CD4-positive, alpha-beta memory T cell (primary cell): ENCODE results near the gene JKAMP. TPM values are rescaled to one million over a fixed set of nuclear protein-coding genes. Genes with fewer than 3 reads are reported as not detected.

ENCODE experiments used
- CTCF ChIA-PET: fragments of 350-600 bp; sonication (Branson Sonifier 250); formaldehyde crosslinking; loops from one replicate; lab custom pipeline; 2021; ENCODE audit warnings: inconsistent platforms; ENCODE audit not compliant: partially characterized antibody; lab: Charles Lee
- POLR2A ChIA-PET: fragments of 350-600 bp; sonication (Branson Sonifier 250); formaldehyde crosslinking; loops from one replicate; lab custom pipeline; 2021; ENCODE audit not compliant: partially characterized antibody; lab: Charles Lee
- DNase-seq, 5 donors: peaks; one replicate each; pipeline versions ENCODE4 v3.0.0 to v3.0.0-alpha.2; 2020 to 2022; ENCODE audit warnings: mixed read lengths in 1 of 5
- H3K27ac ChIP-seq: one replicate; pipeline ENCODE4 v1.7.0; 2013; ENCODE audit warnings: low read depth, low read length
- H3K27me3 ChIP-seq: 2 replicates; pipeline ENCODE4 v1.7.0; 2013; ENCODE audit warnings: mild to moderate bottlenecking, low read length, moderate library complexity; ENCODE audit not compliant: insufficient read depth
- H3K36me3 ChIP-seq: 2 replicates; pipeline ENCODE4 v1.7.0; 2013; ENCODE audit warnings: mild to moderate bottlenecking, low read length, moderate library complexity; ENCODE audit not compliant: insufficient read depth
- H3K4me1 ChIP-seq: 2 replicates; pipeline ENCODE4 v1.7.0; 2013; ENCODE audit warnings: mild to moderate bottlenecking, low read length, moderate library complexity; ENCODE audit not compliant: insufficient read depth
- H3K4me3 ChIP-seq, 2 donors: one replicate each; pipeline ENCODE4 v1.7.0; 2013; ENCODE audit warnings: low read length in 2 of 2, mild to moderate bottlenecking in 1 of 2
- H3K9me3 ChIP-seq, 2 donors: one replicate each; pipeline ENCODE4 v1.7.0; 2013; ENCODE audit warnings: low read length in 2 of 2, control low read depth in 1 of 2; ENCODE audit not compliant: control insufficient read depth in 1 of 2
- H3K27ac Mint-ChIP-seq, 7 donors: one replicate each; pipeline ENCODE4 v1.8.0; 2020 to 2021; ENCODE audit warnings: mixed read lengths in 7 of 7, mild to moderate bottlenecking in 6 of 7, inconsistent platforms in 3 of 7, moderate library complexity in 3 of 7
- H3K27me3 Mint-ChIP-seq, 2 donors: one replicate each; pipeline ENCODE4 v1.8.0; 2020 to 2021; ENCODE audit warnings: mixed read lengths in 2 of 2
- H3K36me3 Mint-ChIP-seq, 2 donors: one replicate each; pipeline ENCODE4 v1.8.0; 2020 to 2021; ENCODE audit warnings: mixed read lengths in 2 of 2, inconsistent platforms in 1 of 2, mild to moderate bottlenecking in 1 of 2
- H3K4me1 Mint-ChIP-seq, 4 donors: one replicate each; pipeline ENCODE4 v1.8.0; 2020 to 2021; ENCODE audit warnings: mixed read lengths in 4 of 4, mild to moderate bottlenecking in 1 of 4
- H3K4me3 Mint-ChIP-seq, 8 donors: one replicate each; pipeline ENCODE4 v1.8.0; 2020 to 2021; ENCODE audit warnings: mixed read lengths in 8 of 8, mild to moderate bottlenecking in 7 of 8, moderate library complexity in 6 of 8, inconsistent platforms in 3 of 8
- H3K9me3 Mint-ChIP-seq, 8 donors: one replicate each; pipeline ENCODE4 v1.8.0; 2020 to 2021; ENCODE audit warnings: mixed read lengths in 8 of 8, mild to moderate bottlenecking in 5 of 8, inconsistent platforms in 3 of 8, moderate library complexity in 1 of 8
- intact Hi-C: fragments of 100-400 bp; cut with micrococcal nuclease; formaldehyde crosslinking; loops from one replicate; pipeline ENCODE4 v1.15.1; 2023
- polyA plus RNA-seq, 2 donors: library from polyadenylated mRNA; unstranded; fragments of 300-500 nt; fragmentation: Illumina TruSeq; gene quantifications; one replicate each; pipeline ENCODE4 v1.2.3, GENCODE V29; 2021
- total RNA-seq, 2 experiments: library from RNA; stranded (reverse); gene quantifications; one replicate each; pipeline ENCODE4 v1.2.3, GENCODE V29; 2021

The JKAMP gene
- total and polyA plus RNA-seq, 4 experiments from 2014 or later: 29.9 to 80.8 (median 47.0) TPM

DNA sequence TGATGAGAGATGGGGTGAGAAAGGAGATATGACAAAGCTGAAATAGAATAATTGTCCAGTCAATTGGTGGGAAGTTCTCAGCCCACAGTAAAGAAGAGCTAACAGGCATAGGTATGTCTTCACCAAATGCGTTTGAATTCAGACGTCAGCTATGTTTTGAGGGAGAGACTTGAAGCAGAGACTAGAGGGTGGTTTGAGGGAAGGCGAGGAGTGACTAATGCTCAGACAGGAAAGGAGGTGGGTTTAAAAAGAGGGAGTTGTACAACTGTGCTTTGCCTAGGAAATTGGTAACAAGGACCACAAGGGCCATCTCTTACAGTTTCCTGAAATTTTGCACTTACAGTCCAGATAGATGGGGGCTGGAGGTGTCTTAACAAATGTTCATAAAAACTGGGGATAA is 6.4 kb downstream of the JKAMP start:
- Mint-ChIP-seq H3K4me1 (peaks cover 34 to 40% (median 38%) of the 10 kb centered on the region in 4 donors), H3K4me3 (no peak overlapping the region), H3K27me3 (no peaks in the 10 kb centered on the region), H3K27ac (peak overlapping the region in 2 of 7 donors; percentile 17 to 89), H3K9me3 (no peaks in the 10 kb centered on the region), H3K36me3 (peaks cover 65 to 70% of the 10 kb centered on the region in 2 donors)
- intact Hi-C loops: no loop called here
- no peaks in the 10 kb centered on the region for H3K27me3 ChIP-seq
- H3K9me3 ChIP-seq: no peaks in the 10 kb centered on the region
- H3K36me3 ChIP-seq: peaks cover 17% of the 10 kb centered on the region
- ChIA-PET POLR2A (no interaction called here), CTCF (no interaction called here)
- H3K4me1 ChIP-seq: peaks cover 17% of the 10 kb centered on the region
- no peak overlapping the region for H3K27ac ChIP-seq
- H3K4me3 ChIP-seq: no peak overlapping the region
- DNase-seq: no peak

- Mint-ChIP-seq H3K4me3 (no peak overlapping the region), H3K27me3 (no peaks in the 10 kb centered on the region), H3K27ac (no peak overlapping the region), H3K9me3 (no peaks in the 10 kb centered on the region), H3K4me1 (peaks cover 33 to 42% (median 37%) of the 10 kb centered on the region in 4 donors), H3K36me3 (peaks cover 73 to 77% of the 10 kb centered on the region in 2 donors)
- Histone ChIP-seq H3K9me3 (no peaks in the 10 kb centered on the region), H3K4me1 (peaks cover 11% of the 10 kb centered on the region), H3K4me3 (no peak overlapping the region), H3K27ac (no peak overlapping the region), H3K36me3 (peaks cover 17% of the 10 kb centered on the region), H3K27me3 (no peaks in the 10 kb centered on the region)
- intact Hi-C loops: no loop called here
- no peak for DNase-seq
- ChIA-PET POLR2A (interaction anchor here (0.6 to 1.1 kb wide), 2 partner anchors 8 to 258 kb away, joined by 3 read pairs; partner anchors contain the start of genes JKAMP and L3HYPDH), CTCF (interaction anchor here (1.3 kb wide), 1 partner anchor 12 kb away, joined by 3 read pairs; no protein-coding TSS in a partner anchor)
These were observed 8.1 kb downstream of the JKAMP start for GRCh38 chr14:59492384-59492783.

DNA sequence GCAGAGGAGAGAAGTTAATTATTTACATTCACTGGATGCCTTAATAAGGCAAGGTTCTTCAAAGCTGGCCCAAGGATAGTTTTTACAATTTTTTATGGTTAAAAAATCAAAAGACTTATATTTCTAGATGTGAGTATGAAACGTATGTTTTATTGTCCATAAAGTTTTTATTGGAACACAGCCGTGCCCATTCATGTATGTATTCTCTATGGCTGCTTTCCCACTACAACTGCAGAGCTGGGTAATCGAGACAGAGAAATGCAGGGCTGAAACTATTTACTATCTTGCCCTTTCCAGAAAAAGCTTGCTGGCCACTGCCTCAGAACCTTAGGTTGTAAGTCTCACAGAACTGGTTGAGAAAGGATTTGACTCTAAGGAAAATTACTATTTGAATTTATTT is 16.4 kb downstream of the JKAMP start:
- no peak overlapping the region for H3K27ac Mint-ChIP-seq
- POLR2A ChIA-PET: no interaction called here

DNA sequence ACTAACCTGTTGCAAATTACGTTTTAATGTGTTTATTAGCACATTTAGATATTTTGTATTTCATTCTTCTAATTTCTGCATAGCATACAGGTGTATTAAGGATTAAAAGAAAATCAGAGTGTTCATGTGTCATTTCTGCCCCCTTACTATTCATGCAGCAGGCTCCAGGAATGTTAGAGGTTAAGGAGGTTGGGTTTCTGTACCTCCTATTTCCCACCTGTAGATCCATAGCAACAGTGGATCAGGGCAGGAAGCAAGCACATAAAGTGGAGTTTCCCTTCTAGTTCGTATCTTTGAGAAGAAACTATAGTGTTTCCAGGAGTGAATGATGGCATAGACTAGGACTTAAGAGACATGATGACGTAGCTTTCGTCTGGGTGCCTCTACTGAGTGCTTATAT is 18.9 kb downstream of the JKAMP start:
- POLR2A ChIA-PET: no interaction called here

More for the DNA sequence above, 16.4 kb downstream of the JKAMP start:
- Mint-ChIP-seq H3K4me3 (no peak overlapping the region), H3K27me3 (no peaks in the 10 kb centered on the region), H3K4me1 (peaks cover 16 to 28% (median 22%) of the 10 kb centered on the region in 4 donors), H3K36me3 (peaks cover 26 to 46% of the 10 kb centered on the region in 2 donors), H3K9me3 (no peaks in the 10 kb centered on the region)
- CTCF ChIA-PET: no interaction called here
- no peak overlapping the region for H3K4me3 ChIP-seq
- H3K36me3 ChIP-seq: peaks cover 3% of the 10 kb centered on the region
- H3K27ac ChIP-seq: no peak overlapping the region
- DNase-seq: no peak
- intact Hi-C loops: no loop called here
- no peaks in the 10 kb centered on the region for H3K9me3 ChIP-seq
- peaks cover 21% of the 10 kb centered on the region for H3K4me1 ChIP-seq
- no peaks in the 10 kb centered on the region for H3K27me3 ChIP-seq

GRCh38 chr14:59507063-59507751 is 22.9 kb downstream of the JKAMP start:
- H3K27ac Mint-ChIP-seq: peak overlapping the region in 1 of 7 donors; percentile 25
- ChIA-PET CTCF (interaction anchor here (0.7 to 2.7 kb wide), 10 partner anchors 9 to 678 kb away, joined by 3 to 14 read pairs (median 4); partner anchors contain the start of genes CCDC175, JKAMP and L3HYPDH), POLR2A (interaction anchor here (1.3 kb wide), 1 partner anchor 42 kb away, joined by 4 read pairs; the partner anchor contains the start of gene GPR135)

More for the DNA sequence above, 18.9 kb downstream of the JKAMP start:
- Histone ChIP-seq H3K4me1 (peaks cover 16% of the 10 kb centered on the region), H3K27me3 (no peaks in the 10 kb centered on the region), H3K4me3 (no peak overlapping the region), H3K9me3 (no peaks in the 10 kb centered on the region), H3K27ac (no peak overlapping the region), H3K36me3 (peaks cover 3% of the 10 kb centered on the region)
- H3K4me3 Mint-ChIP-seq: no peak overlapping the region
- no peaks in the 10 kb centered on the region for H3K9me3 Mint-ChIP-seq
- H3K36me3 Mint-ChIP-seq: peaks cover 15 to 32% of the 10 kb centered on the region in 2 donors
- H3K4me1 Mint-ChIP-seq: peaks cover 12 to 21% (median 13%) of the 10 kb centered on the region in 4 donors
- no peaks in the 10 kb centered on the region for H3K27me3 Mint-ChIP-seq
- intact Hi-C loops: loop anchor here (2.0 kb wide), 1 partner anchor 18 kb away; the partner anchor contains the start of genes JKAMP and L3HYPDH
- H3K27ac Mint-ChIP-seq: peak overlapping the region in 1 of 7 donors; percentile 29
- CTCF ChIA-PET: interaction anchor here (1.5 kb wide), 1 partner anchor 74 kb away, joined by 7 read pairs; the partner anchor contains the start of gene CCDC175
- no peak for DNase-seq

DNA sequence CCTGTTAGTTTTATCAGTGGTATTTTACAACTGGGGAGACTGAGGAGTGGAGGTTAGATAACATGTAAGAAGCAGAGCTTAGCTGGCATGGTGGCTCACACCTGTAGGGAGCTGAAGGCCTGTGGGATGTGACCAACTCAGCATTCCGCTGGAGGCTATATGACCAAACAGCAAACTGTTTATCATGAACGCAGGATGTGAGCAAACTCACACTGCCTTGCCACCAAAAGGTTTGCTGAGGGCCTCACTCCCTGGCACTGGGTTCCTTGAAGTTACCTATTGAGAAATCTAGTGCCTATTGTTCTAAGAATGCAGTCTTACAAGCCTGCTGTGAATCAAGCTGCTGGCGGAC is 23.4 kb downstream of the JKAMP start:
- Mint-ChIP-seq H3K4me1 (peaks cover 10 to 16% (median 11%) of the 10 kb centered on the region in 4 donors), H3K9me3 (peaks cover 0 to 2% (median 0%) of the 10 kb centered on the region in 8 donors), H3K27ac (no peak overlapping the region), H3K36me3 (peaks cover 0 to 10% of the 10 kb centered on the region in 2 donors), H3K27me3 (peaks cover 0 to 4% of the 10 kb centered on the region in 2 donors), H3K4me3 (no peak overlapping the region)
- H3K36me3 ChIP-seq: peaks cover 3% of the 10 kb centered on the region
- H3K4me3 ChIP-seq: no peak overlapping the region
- no peaks in the 10 kb centered on the region for H3K9me3 ChIP-seq
- CTCF ChIA-PET: interaction anchor here (1.0 to 2.7 kb wide), 8 partner anchors 24 to 677 kb away, joined by 3 to 14 read pairs (median 5); partner anchors contain the start of genes CCDC175, JKAMP and L3HYPDH
- no peaks in the 10 kb centered on the region for H3K27me3 ChIP-seq
- DNase-seq: no peak
- H3K4me1 ChIP-seq: peaks cover 16% of the 10 kb centered on the region
- POLR2A ChIA-PET: interaction anchor here (1.3 kb wide), 1 partner anchor 43 kb away, joined by 4 read pairs; the partner anchor contains the start of gene GPR135
- H3K27ac ChIP-seq: no peak overlapping the region
- intact Hi-C loops: loop anchor here (1.0 to 5.0 kb wide), 2 partner anchors 69 to 675 kb away; partner anchors contain the start of gene CCDC175

More at GRCh38 chr14:59507063-59507751, 22.9 kb downstream of the JKAMP start:
- Mint-ChIP-seq H3K9me3 (peaks cover 0 to 2% (median 0%) of the 10 kb centered on the region in 8 donors), H3K4me1 (peaks cover 11 to 19% (median 11%) of the 10 kb centered on the region in 4 donors), H3K4me3 (no peak overlapping the region), H3K36me3 (peaks cover 2 to 13% of the 10 kb centered on the region in 2 donors), H3K27me3 (peaks cover 0 to 4% of the 10 kb centered on the region in 2 donors)
- H3K27ac ChIP-seq: no peak overlapping the region
- peak; percentile 17 to 59 (median 33) for DNase-seq
- intact Hi-C loops: loop anchor here (1.0 to 5.0 kb wide), 2 partner anchors 69 to 675 kb away; partner anchors contain the start of gene CCDC175
- H3K9me3 ChIP-seq: no peaks in the 10 kb centered on the region
- H3K4me1 ChIP-seq: peaks cover 16% of the 10 kb centered on the region
- H3K36me3 ChIP-seq: peaks cover 3% of the 10 kb centered on the region
- no peak overlapping the region for H3K4me3 ChIP-seq
- H3K27me3 ChIP-seq: no peaks in the 10 kb centered on the region

DNA sequence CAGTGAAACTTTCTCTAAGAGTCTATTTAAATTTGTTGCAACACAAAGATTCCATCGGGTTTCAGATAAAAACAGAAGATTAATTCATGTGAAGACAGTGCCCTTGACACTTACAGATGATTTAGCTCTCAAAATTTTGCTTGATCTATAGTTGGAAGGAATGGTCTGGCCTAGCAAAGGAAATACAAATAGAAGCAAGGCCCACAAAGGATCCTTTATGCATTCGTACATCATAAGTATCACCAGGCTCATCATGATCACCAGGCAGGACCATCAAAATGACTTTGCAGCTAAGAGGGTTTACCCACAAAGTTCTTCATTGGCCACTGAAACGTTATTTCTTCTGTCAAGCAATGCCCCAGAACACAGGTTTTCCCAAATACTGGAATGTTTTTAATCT is 24.8 kb downstream of the JKAMP start:
- H3K4me3 Mint-ChIP-seq: no peak overlapping the region
- peaks cover 13% of the 10 kb centered on the region for H3K4me1 ChIP-seq
- no peak overlapping the region for H3K27ac Mint-ChIP-seq
- peaks cover 6 to 8% (median 7%) of the 10 kb centered on the region in 4 donors for H3K4me1 Mint-ChIP-seq
- H3K27me3 Mint-ChIP-seq: peaks cover 3 to 7% of the 10 kb centered on the region in 2 donors
- H3K36me3 ChIP-seq: no peaks in the 10 kb centered on the region
- no peaks in the 10 kb centered on the region for H3K9me3 ChIP-seq
- POLR2A ChIA-PET: no interaction called here
- H3K9me3 Mint-ChIP-seq: peaks cover 0 to 2% (median 0%) of the 10 kb centered on the region in 8 donors
- no peak overlapping the region for H3K27ac ChIP-seq
- peaks cover 0 to under 1% of the 10 kb centered on the region in 2 donors for H3K36me3 Mint-ChIP-seq
- H3K4me3 ChIP-seq: no peak overlapping the region
- no peak for DNase-seq
- intact Hi-C loops: loop anchor here (5.0 kb wide), 1 partner anchor 673 kb away; no protein-coding TSS in a partner anchor
- CTCF ChIA-PET: interaction anchor here (1.1 to 2.2 kb wide), 2 partner anchors 23 to 674 kb away, joined by 3 to 5 read pairs; no protein-coding TSS in a partner anchor
- no peaks in the 10 kb centered on the region for H3K27me3 ChIP-seq
